Mammary epithelial cell (primary cell): ENCODE data around the gene APOC3.

Experiments used
- CTCF ChIP-seq, 2 donors: IDR thresholded peaks in 1 of 2; conservative IDR thresholded peaks in 1 of 2; 2 replicates each; pipeline ENCODE4 v1.5.1; 2011 to 2012; ENCODE audit warnings: inconsistent platforms in 2 of 2, low read length in 2 of 2, mild to moderate bottlenecking in 2 of 2, control low read depth in 1 of 2, low read depth in 1 of 2; ENCODE audit not compliant: insufficient read depth in 1 of 2; ENCODE audit errors: extremely low read depth in 1 of 2
- EZH2 ChIP-seq: IDR thresholded peaks from 2 replicates; pipeline ENCODE4 v1.6.1; 2012; ENCODE audit warnings: low read length, inconsistent platforms, borderline replicate concordance

GRCh38 chr11:116811194-116811593 is 18.5 kb upstream of the APOC3 start:
- TF ChIP-seq CTCF (conservative IDR thresholded peaks at IDR 0.05 in 1 of 2, IDR thresholded peaks at IDR 0.05 in 1 of 2; ENCODE audit: extremely low read depth in 1 of 2, insufficient read depth in 1 of 2, low read depth in 1 of 2, low read length in 2 of 2) (no peak), EZH2 (no peak)
